ENCODE data around the gene SEMA7A.

Gene SEMA7A

GRCh38 chr15:74384881-74385643 lies 48.7 kb downstream of the SEMA7A start:
- no peak for DNase-seq

DNA sequence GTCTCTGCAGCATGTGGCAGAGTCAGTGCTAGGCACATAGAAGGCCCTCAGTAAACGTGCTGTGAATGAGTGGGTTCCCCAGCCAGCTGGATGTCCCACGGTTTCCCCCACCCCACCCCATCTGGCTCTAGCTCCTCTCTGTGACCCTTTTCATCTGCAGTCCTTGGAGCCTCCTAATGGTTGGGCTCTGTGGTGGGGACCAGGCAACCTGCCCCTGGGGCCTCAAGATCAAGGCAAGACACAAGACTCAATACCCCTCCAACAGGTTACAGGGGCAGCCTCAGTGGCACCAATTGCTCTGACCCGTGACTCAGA lies 49.2 kb downstream of the SEMA7A start:
- DNase-seq: no peak

DNA sequence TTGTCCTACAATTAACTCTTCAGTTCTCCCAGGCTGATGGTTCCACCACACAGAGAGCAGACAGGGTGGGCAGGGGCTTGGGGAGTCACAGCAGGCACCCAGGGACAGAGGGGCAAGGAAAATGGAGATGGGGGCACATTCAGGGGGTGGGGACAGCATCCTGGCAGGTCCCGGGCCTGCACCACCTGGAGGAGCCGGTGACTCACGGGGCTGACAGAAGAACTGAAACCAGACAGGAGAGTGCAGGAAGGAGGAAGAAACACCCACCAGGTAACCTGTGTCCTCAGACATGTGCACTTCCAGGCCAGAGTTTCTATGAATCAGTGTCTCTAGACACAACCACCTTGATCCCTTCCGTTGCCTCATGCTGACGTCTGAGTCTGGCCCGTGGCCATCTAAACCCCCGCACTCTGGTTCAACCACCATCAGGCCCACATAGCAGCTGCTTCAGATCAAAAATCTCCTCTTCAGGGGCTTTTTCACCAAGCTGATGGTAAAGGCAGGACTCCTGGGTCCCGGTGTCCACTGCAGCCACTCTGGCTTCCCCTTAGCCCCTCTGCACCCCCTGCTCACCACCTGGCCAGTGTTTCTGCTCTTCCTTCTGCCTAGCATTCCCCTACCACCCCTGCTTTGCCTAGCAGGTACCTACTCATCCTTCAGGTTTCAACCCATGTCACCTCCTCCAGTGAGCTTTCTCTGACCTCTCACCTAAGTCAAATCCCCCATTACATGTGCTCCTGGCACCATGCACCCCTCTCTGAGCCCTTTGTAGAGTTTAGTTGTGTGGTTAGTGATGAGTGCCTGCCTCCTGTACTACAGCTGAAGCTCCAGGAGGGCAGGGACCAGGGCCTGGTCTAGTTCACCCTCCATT lies 49.8 kb downstream of the SEMA7A start:
- DNase-seq: no peak

DNA sequence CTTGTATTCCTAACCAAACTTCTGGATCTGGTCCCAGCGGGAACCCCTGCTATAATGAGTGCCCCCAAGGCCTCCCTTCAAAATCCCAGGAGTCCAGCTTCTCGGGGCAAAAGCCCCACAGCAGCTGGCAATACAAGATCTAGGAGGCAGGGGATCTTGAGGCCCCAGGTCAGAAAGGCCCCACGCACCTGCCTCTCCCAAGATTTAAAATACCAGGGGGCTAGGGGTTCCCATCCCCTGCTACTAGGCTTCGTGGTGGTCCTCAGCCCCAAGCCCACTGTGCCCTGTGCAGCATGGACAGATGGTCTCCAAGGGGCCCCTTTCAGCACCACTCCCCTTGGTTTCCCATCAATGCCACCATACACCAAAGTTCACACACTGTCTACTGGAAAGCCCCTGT lies 50.5 kb downstream of the SEMA7A start:
- DNase-seq: no peak

DNA sequence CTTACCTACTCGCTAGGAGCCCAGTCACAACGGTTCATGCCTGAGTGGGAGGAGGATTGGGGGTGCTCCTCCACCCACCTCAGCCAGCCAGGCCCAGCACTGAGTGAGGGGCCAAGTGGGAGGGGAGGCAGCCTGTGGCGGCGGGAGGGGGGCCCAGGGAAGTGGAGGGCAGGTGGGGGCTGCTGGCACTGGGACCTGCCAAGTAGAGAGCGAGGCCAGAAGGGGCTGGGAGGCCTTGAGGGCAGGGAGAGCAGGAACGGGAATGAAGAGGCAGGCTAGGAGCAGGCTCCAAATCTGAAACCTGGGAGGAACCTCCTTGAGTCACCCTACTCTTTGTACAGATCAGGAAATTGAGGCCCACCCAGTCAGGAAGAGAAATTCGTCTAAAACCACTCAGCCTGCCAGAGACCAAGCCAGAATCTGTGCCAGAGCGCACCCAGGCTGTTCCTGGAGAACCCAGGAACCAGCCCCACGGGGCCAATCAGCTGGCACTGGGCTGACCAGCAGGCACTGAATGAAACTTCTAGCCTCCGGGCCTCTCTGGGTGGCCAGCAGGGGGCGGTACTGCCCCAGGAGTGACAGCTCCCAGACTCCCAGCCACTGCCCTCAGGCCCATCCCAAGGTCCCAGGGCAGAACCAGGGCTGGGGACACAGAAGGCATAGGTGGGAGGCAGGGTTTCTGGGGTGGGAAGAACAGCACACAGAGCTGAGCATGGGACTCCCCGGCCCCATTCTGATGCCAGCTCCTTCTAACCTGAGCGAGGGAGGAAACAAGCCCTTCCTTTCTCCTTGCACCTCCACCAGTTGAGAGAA lies 51.5 kb downstream of the SEMA7A start:
- peak; percentile 75 for DNase-seq

DNA sequence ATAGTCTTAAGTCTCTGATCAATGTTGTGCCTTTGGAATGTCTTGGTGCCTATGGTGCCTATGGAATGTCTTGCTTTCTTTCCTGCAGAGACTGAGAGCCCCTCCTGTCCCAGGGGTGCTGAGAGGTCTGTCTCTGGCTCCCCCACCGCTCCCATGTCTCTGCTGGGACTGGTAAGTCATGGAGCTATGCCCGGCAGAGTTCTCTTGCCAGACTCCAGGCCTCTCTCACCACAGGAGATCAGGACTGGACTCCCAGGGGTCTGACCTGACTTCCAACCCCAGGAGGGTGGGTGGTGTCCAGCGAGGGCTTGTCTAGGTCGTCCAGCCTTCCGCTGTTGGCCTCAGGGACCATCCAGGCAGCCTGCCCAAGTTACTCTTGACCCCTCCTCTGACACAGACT lies 52.3 kb downstream of the SEMA7A start:
- no peak for DNase-seq

- no peak for DNase-seq
These were observed 52.6 kb downstream of the SEMA7A start for GRCh38 chr15:74381190-74381453.

- DNase-seq: no peak
These were observed 53.2 kb downstream of the SEMA7A start for GRCh38 chr15:74380361-74381189.

DNA sequence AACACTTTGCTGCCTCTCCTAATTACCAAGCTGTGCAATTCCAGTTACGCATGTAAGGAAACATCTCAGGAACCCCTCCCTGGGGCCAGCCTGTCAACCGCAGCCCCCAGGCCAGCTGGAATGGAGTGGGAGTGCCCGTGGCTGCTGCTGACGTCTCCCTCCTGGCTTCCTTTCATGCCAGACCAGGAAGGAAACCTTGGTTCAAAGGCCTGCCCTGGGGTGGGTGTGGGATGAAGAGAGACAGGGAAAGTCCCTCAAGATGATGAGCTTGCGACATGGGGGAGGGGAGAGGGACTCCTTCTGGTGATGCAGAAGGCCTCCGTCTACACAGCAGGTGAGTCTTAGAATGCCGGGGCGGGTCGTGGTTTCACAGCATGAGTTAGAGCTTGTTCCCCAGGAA lies 54.9 kb downstream of the SEMA7A start:
- no peak for DNase-seq

DNA sequence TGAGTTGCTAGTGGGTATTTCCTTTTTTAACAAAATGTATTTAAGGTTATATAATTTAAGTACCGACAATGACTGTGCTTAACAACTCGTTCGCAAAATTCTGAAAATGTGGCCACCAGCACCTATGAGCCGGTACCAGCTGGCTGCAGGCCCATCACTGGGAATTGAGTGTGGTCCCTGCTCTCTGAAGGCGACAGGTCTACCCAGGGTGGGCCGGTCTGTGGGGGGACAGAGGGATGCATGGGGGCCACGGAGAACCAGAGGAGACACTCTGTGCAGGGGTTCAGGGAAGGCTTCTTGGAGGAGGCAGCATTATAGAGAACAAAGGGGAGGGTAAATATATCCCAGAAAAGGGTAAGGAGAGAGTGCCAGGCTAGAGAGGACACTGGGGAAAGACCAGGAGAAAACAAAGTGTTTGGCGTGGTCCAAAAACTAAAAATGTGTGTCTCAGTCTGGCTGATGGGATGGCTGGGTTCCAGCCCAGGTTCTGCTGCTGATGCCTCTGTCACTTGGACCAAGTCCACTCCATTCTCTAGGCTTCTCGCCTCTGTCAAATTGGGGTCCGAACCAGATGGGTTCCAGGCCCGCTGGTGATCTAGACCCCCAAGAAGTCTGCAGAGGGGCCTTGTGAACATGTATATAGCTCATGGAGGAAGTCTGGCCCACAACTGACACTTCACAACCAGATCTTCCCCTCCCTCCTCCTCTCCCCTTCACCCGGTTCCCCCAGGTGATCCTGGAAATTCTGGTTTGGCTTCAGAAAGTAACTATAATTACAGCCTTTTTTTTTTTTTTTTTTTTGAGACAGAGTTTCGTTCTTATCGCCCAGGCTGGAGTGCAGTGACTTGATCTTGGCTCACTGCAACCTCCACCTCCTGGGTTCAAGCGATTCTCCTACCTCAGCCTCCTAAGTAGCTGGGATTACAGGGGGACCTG lies 55.7 kb downstream of the SEMA7A start:
- no peak for DNase-seq

DNA sequence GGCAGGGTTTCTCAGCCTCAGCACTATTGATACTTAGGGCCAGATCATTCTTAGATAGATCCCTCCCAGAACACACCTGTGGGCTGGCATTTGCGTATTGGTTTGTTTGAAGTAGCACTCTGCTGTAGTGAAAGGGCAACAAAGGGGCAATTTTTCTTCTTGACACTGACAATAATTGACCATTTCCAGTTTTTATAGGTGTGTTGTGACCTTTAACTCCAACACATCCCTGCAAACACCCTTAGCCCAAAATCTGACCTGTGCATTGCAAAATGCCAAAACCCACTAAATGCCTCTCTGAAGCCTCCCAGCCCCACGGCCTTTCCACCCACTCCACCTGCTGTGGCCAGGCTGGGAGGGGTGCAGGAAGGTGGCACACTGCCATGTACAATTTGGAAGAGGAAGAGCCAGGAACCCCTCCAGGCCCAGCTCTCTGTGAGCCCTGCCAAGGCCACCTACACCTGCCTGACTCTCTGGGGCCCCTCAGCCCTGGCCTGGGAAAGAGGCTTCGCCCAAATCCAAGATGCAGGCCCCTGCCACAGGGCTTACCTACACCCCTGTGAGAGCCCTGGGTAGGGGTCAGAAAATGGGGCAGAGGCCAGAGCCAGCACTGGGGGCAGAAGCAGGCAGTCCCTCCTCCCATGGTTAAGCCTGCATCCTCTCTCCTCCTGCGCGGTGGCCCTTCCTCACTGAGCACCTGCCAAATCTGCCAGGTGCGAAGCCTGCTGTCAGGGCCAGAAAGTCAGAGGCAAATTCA lies 56.8 kb downstream of the SEMA7A start:
- no peak for DNase-seq

- no peak for DNase-seq
These were observed 57.5 kb downstream of the SEMA7A start for GRCh38 chr15:74376226-74376625.

DNA sequence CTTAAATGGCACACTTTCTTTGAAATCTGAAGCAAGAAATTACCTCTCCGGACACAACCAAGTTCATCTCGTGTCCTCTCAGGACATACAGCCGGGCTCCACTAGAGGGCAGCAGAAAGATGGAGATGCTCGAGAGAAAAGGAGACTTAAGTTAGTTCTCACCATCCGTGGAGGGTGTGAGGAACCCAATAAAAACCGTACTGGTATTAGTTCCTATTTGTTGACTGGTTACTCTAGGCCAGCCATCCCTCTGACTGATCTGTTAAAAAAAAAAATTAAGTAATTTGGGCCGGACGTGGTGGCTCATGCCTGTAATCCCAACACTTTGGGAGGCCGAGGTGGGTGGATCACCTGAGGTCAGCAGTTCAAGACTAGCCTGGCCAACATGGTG lies 58.5 kb downstream of the SEMA7A start:
- DNase-seq: peak; percentile 76

DNA sequence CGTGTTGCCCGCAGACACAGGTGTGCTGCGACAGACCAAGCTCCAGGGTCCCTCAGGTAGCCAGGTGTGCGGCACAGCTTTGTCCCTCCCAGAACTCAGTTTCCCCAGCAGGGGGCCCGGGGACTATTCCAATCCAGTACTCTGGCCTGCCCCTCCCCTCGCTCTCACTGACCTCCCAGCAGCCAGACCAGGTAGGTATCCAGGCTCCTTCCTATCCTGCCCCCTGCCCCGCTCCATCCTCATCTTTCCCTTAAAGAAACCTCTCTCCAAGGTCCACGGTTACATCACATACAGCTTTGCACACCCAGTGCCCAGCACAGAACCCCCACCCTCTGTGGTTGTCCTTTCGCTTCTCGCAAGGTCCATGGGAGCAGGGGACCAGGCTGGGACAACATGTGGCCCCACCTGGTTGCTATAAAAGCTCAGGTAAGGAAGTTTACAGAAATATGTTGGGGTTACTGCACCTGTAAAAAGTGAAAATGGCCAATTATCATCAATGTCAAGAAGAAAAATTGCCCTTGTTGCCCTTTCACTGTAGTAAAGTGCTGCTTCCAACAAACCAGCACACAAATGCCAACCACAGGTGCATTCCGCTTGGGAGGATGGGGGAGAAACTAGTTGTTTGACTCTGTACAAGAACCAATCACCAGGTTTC lies 59.0 kb downstream of the SEMA7A start:
- no peak for DNase-seq

GRCh38 chr15:74373731-74374647 lies 59.8 kb downstream of the SEMA7A start:
- peak; percentile 94 for DNase-seq

GRCh38 chr15:74373056-74373650 lies 60.6 kb downstream of the SEMA7A start:
- DNase-seq: no peak

GRCh38 chr15:74370471-74370870 lies 63.3 kb downstream of the SEMA7A start:
- DNase-seq: no peak

- no peak for DNase-seq
These were observed 64.0 kb downstream of the SEMA7A start for GRCh38 chr15:74369756-74370155.

Measured in T-helper 9 cell (primary cell).